HG02943 (cell line): ENCODE data around the gene CIPC.

Source experiments
- ATAC-seq: cut with Tn5 transposase; IDR thresholded peaks from one replicate; pipeline ENCODE4 v1.9.1; 2021; ENCODE audit warnings: mild to moderate bottlenecking, low read depth, moderate library complexity; ENCODE audit not compliant: unreplicated experiment

The CIPC gene

GRCh38 chr14:77099425-77100167 is 1.5 kb downstream of the CIPC start:
- ATAC-seq = no peak

- ATAC-seq = no peak
Measured at GRCh38 chr14:77100961-77101360, 2.9 kb downstream of the CIPC start.

- no peak for ATAC-seq
Measured at GRCh38 chr14:77102154-77102553, 4.1 kb downstream of the CIPC start.

- no peak for ATAC-seq
Measured at GRCh38 chr14:77103475-77103874, 5.4 kb downstream of the CIPC start.

- no peak for ATAC-seq
Measured at GRCh38 chr14:77103951-77104350, 5.9 kb downstream of the CIPC start.

- no peak for ATAC-seq
Measured at GRCh38 chr14:77104393-77104792, 6.3 kb downstream of the CIPC start.

GRCh38 chr14:77105145-77105939 is 7.3 kb downstream of the CIPC start:
- no peak for ATAC-seq

GRCh38 chr14:77106666-77107065 is 8.6 kb downstream of the CIPC start:
- ATAC-seq = no peak

- no peak for ATAC-seq
Measured at GRCh38 chr14:77107228-77107627, 9.2 kb downstream of the CIPC start.

- ATAC-seq = no peak
Measured at GRCh38 chr14:77108753-77109152, 10.7 kb downstream of the CIPC start.

- no peak for ATAC-seq
Measured at GRCh38 chr14:77109656-77110055, 11.6 kb downstream of the CIPC start.

GRCh38 chr14:77110286-77110685 is 12.2 kb downstream of the CIPC start:
- no peak for ATAC-seq

- ATAC-seq = no peak
Measured at GRCh38 chr14:77111021-77111420, 13.0 kb downstream of the CIPC start.

GRCh38 chr14:77113644-77114043 is 15.6 kb downstream of the CIPC start:
- no peak for ATAC-seq

- no peak for ATAC-seq
Measured at GRCh38 chr14:77114609-77115008, 16.6 kb downstream of the CIPC start.

- ATAC-seq = no peak
Measured at GRCh38 chr14:77116172-77116817, 18.2 kb downstream of the CIPC start.

- no peak for ATAC-seq
Measured at GRCh38 chr14:77119851-77120250, 21.8 kb downstream of the CIPC start.

- ATAC-seq = peak; percentile 95
Measured at GRCh38 chr14:77120771-77121743, 23.0 kb downstream of the CIPC start.

- no peak for ATAC-seq
Measured at GRCh38 chr14:77122526-77123125, 24.6 kb downstream of the CIPC start.
